Head of caudate nucleus (tissue), 42 donors: Measurements from ENCODE around the gene TSEN54.

Experiments
- DNase-seq, 42 donors: peaks; one replicate each; pipeline versions ENCODE4 v3.0.0 to v3.0.0-alpha.2; 2020 to 2021; ENCODE audit warnings: mixed read lengths in 7 of 42
- intact Hi-C: fragments of 100-400 bp; cut with DNase I; formaldehyde crosslinking; loops from one replicate; pipeline ENCODE4 v1.15.0; 2022

Gene TSEN54

DNA sequence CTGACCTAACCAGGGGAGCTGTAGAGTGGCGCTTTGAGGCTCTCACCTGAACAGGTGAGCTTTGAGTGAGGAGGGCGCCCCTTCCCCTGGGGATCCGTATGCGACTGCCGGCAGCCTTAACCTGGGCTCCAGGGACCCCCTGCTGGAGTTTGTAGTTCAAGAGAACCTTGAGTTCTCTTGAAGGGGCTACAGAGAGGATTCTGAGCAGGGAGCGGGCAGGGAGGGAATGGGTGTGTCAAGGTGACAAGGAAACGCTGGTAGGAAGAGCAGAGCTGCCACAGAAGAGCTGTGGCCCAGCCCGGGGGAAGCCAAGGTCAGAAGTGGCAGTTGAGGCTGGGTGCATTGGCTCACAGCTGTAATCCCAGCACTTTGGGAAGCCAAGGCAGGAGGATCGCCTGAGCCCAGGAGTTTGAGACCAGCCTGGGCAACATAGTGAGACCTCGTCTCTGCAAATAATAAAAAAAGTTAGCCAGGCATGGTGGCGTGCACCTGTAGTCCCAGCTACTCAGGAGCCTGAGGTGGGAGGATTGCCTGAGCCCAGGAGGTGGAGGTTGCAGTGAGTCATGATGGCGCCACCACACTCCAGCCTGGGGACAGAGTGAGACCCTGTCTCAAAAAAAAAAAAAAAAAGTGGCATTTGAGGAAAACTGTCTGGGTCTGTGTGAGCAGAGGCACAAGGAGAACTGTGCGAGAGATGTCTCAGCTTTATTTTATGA is 10.4 kb downstream of the TSEN54 start:
- intact Hi-C loops = no loop called here
- no peak for DNase-seq

GRCh38 chr17:75530837-75531720 is 14.8 kb downstream of the TSEN54 start:
- DNase-seq = no peak
- intact Hi-C loops = no loop called here

GRCh38 chr17:75531721-75532072 is 15.4 kb downstream of the TSEN54 start:
- intact Hi-C loops = no loop called here
- DNase-seq = no peak

- DNase-seq = no peak
- intact Hi-C loops = no loop called here
These were observed 18.8 kb downstream of the TSEN54 start for GRCh38 chr17:75535119-75535537.

DNA sequence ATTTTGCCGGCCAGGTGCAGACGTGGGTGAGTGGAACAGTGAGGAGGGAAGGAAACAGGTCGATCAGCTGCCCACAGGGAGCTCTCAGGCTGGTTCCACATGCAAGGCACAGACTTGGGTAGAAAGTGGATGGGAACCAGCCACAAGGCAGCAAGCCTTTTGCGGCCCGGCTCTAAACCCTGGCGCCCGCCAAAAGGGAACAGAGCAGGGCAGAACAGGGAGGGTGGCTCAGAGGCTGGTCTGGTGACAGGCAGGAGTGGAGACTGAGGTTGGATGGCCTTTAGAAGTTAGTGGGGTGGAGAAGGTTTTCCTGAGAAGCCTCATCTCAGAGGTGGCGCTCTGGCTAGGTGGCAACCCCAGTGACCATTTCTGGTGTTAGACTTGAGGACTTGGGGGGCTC is 19.5 kb downstream of the TSEN54 start:
- no peak for DNase-seq
- intact Hi-C loops = no loop called here

- intact Hi-C loops = no loop called here
These were observed 20.0 kb downstream of the TSEN54 start for GRCh38 chr17:75536366-75536765.

GRCh38 chr17:75539967-75540729 is 23.8 kb downstream of the TSEN54 start:
- no peak for DNase-seq
- intact Hi-C loops = no loop called here

More at GRCh38 chr17:75536366-75536765, 20.0 kb downstream of the TSEN54 start:
- DNase-seq = no peak

DNA sequence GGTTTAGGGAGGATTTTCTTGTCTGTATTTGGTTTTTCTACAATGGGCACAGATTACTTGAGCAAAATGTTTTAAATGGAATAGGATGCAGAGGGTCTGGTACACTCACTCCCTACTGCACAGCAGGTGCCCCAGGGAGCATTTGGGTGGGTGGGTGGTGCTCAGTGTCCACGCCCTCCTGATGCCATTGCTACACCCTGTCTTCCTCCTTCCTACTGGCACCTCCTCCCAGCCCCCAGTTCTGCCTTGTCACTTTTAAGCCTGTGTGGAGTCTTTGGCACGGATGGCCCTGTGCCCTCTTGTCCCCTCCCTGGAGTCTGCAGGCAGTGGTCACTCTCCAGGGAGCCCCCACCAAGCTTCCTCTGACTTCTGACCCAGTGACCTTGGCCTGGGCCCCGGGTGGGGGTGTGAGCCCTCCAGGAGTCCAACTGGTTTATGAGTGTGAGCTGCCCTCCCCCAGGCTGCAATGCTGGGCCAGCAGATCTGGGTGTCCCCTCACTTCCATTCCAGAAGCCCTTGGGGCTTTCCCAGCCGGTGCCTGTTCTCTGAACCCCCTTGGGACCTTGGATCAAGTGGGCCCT is 24.7 kb downstream of the TSEN54 start:
- DNase-seq = no peak
- intact Hi-C loops = no loop called here

DNA sequence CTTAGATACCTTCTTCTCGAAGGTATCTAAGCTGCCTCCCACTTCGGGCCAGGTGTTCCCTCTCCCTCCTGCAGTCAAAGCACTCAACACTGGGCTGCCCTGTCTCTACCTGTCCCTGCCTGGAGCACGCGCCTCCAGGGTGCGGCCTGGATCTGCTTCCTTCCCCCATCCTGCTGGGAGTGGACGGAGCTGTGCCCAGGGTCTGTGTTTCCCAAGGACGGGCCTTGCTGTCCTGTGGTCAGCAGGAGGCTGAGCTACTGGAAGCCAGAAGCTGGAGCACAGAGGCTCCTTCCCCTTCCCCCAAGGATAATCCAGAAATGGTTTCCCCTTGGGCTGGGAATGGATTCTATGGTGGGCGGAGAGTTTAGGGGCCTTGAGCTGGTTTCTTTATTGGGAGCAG is 25.9 kb downstream of the TSEN54 start:
- DNase-seq = no peak
- intact Hi-C loops = no loop called here

DNA sequence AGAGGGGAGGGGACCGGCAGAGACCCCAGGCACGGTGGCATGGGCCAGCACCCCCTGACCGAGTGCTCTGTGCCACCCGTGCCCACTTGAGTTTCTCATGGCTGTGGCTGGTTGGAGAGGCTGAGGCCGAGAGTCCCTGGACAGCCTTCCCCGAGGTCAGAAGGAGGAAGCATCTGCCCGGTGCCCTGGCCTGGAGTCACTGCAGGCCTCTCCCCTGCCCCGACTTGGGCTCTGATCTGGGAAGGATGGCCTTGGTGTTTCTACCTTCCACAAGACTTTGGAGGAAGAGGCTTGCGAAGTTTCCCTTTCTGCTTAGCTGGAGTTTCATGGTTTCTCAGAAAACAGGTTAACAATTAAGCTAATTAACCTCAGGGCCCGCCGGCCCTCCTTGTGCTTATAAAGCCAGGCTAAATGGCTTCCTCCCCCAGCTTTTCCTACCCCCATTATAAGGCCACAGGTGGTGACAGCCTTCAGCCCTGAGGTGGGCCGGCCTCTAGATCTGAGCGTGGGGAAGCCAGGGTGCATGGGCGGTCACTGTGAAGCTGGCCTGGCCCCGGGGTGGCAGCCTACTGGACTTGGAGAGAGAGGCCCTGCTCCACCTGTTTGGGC is 26.5 kb downstream of the TSEN54 start:
- intact Hi-C loops = no loop called here
- DNase-seq = no peak

GRCh38 chr17:75544250-75544649 is 27.9 kb downstream of the TSEN54 start:
- intact Hi-C loops = no loop called here
- no peak for DNase-seq

GRCh38 chr17:75546181-75546580 is 29.9 kb downstream of the TSEN54 start:
- no peak for DNase-seq
- intact Hi-C loops = no loop called here

DNA sequence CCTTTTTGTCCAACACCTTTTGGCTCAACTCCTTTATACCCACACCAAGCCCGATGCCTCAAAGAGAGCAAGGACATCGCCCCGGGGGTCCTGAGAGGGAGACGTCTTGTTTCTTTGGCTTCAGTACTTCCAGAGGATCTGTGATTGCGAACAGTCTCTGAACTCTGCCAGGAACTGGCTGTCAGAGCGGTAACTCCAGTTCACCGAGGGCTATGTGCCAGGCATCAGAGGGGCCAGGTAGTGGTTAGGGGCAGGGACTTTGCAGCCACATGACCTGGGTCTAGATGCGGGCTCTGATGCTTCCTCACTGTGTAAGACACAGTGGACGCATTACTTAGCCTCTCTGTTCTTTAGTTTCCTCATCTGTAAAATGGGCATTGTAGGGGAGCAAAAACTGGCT is 30.8 kb downstream of the TSEN54 start:
- intact Hi-C loops = no loop called here
- DNase-seq = no peak

- intact Hi-C loops = no loop called here
- no peak for DNase-seq
These were observed 32.5 kb downstream of the TSEN54 start for GRCh38 chr17:75548813-75549212.

- no peak for DNase-seq
- intact Hi-C loops = no loop called here
These were observed 33.2 kb downstream of the TSEN54 start for GRCh38 chr17:75549246-75550138.

- intact Hi-C loops = no loop called here
- no peak for DNase-seq
These were observed 33.8 kb downstream of the TSEN54 start for GRCh38 chr17:75550139-75550465.

DNA sequence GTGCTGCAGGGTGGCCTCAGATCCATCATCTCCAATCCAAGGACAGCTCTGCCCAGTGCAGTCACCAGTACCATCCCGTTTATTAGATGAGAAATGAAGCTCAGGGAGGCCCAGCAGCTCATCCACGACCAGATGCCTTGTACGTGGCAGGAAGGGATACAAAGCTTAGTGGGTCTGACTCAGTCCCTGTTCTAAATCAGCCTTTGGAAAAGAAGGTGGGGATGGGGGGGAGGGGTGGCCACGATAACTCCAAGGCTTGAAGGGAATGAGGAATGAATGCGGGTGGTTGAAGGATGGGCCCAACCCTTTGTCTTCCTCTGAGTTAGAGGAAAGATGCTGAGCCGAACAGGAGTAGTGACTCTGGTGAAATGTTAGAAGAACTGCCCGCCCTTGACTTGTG is 34.9 kb downstream of the TSEN54 start:
- intact Hi-C loops = no loop called here
- DNase-seq = no peak
